Activated CD4-positive, CD25-positive, alpha-beta regulatory T cell treated with anti-CD3 and anti-CD28 coated beads, Interleukin-2, amount 50 U/mL, for 24 hours (primary cell): ENCODE data around the gene CTSK.
"Not testable (repeated sequence)": the region's sequence is repeated elsewhere in the genome, so short reads cannot be mapped to it uniquely, and the experiment has no call there.

Source experiments
- ATAC-seq, 2 donors: fragments of 150-1000 bp; cut with Tn5 transposase; one replicate each; pipeline ENCODE4 v1.10.0; 2021; ENCODE audit warnings: mild to moderate bottlenecking in 1 of 2, moderate library complexity in 1 of 2

Gene CTSK

GRCh38 chr1:150805899-150806298, 2.2 kb downstream of the CTSK start:
- no peak for ATAC-seq

GRCh38 chr1:150804671-150805070, 3.4 kb downstream of the CTSK start:
- ATAC-seq = no peak

- no peak for ATAC-seq
Observed at GRCh38 chr1:150799089-150799488, 9.0 kb downstream of the CTSK start.

GRCh38 chr1:150798525-150798924, 9.5 kb downstream of the CTSK start:
- ATAC-seq = no peak

- no peak for ATAC-seq
Observed at GRCh38 chr1:150796374-150796773, 11.7 kb downstream of the CTSK start.

GRCh38 chr1:150793778-150794177, 14.3 kb downstream of the CTSK start:
- ATAC-seq = not testable (repeated sequence)

GRCh38 chr1:150793221-150793620, 14.8 kb downstream of the CTSK start:
- no peak for ATAC-seq

- ATAC-seq = no peak
Observed at GRCh38 chr1:150791585-150791984, 16.5 kb downstream of the CTSK start.

GRCh38 chr1:150789396-150789795, 18.7 kb downstream of the CTSK start:
- no peak for ATAC-seq

- no peak for ATAC-seq
Observed at GRCh38 chr1:150788946-150789345, 19.1 kb downstream of the CTSK start.

GRCh38 chr1:150787455-150787854, 20.6 kb downstream of the CTSK start:
- peak in 1 of 2 donors; percentile 62 for ATAC-seq

GRCh38 chr1:150780510-150780909, 27.6 kb downstream of the CTSK start:
- no peak for ATAC-seq

GRCh38 chr1:150778409-150778808, 29.7 kb downstream of the CTSK start:
- ATAC-seq = peak in 1 of 2 donors; percentile 27

- ATAC-seq = no peak
Observed at GRCh38 chr1:150777544-150777943, 30.5 kb downstream of the CTSK start.

GRCh38 chr1:150775931-150776505, 32.0 kb downstream of the CTSK start:
- ATAC-seq = not testable (repeated sequence)

GRCh38 chr1:150775276-150775675, 32.8 kb downstream of the CTSK start:
- no peak for ATAC-seq

GRCh38 chr1:150772326-150772725, 35.7 kb downstream of the CTSK start:
- ATAC-seq = no peak

GRCh38 chr1:150767704-150768103, 40.4 kb downstream of the CTSK start:
- not testable (repeated sequence) for ATAC-seq

- peak; percentile 9 to 15 for ATAC-seq
Observed at GRCh38 chr1:150765977-150766301, 42.1 kb downstream of the CTSK start.

GRCh38 chr1:150765296-150765976, 42.6 kb downstream of the CTSK start, which contains the start of gene CTSS:
CTSS (minus strand) TSS chr1:150765778; CDS start chr1:150764763, 1,015 bp downstream.
- peak; percentile 90 to 96 for ATAC-seq

- peak in 1 of 2 donors; percentile 31 for ATAC-seq
Observed at GRCh38 chr1:150764617-150765101, 43.4 kb downstream of the CTSK start.

GRCh38 chr1:150763018-150763417, 45.0 kb downstream of the CTSK start:
- ATAC-seq = no peak

- no peak for ATAC-seq
Observed at GRCh38 chr1:150762552-150762951, 45.5 kb downstream of the CTSK start.

- no peak for ATAC-seq
Observed at GRCh38 chr1:150761801-150762200, 46.3 kb downstream of the CTSK start.

GRCh38 chr1:150760013-150760412, 48.0 kb downstream of the CTSK start:
- no peak for ATAC-seq
